GM12874 (cell line): Measurements from ENCODE around the gene SIDT2.

Source experiments
- CTCF ChIP-seq: IDR thresholded peaks from 2 replicates; pipeline ENCODE4 v1.5.1; 2011; ENCODE audit warnings: low read depth, mild to moderate bottlenecking, control low read depth, low read length, moderate library complexity; ENCODE audit not compliant: insufficient read depth

SIDT2 gene

GRCh38 chr11:117222991-117223740 lies 44.6 kb downstream of the SIDT2 start:
- TF ChIP-seq CTCF: no peak

- TF ChIP-seq CTCF: no peak
Observed at GRCh38 chr11:117223741-117224689, 45.5 kb downstream of the SIDT2 start.

- no peak for TF ChIP-seq CTCF
Observed at GRCh38 chr11:117225553-117226170, 47.1 kb downstream of the SIDT2 start.

GRCh38 chr11:117226388-117227385 lies 48.1 kb downstream of the SIDT2 start:
- peak; percentile 71 for TF ChIP-seq CTCF

GRCh38 chr11:117228091-117228490 lies 49.5 kb downstream of the SIDT2 start:
- no peak for TF ChIP-seq CTCF

GRCh38 chr11:117229411-117229810 lies 50.9 kb downstream of the SIDT2 start:
- TF ChIP-seq CTCF: no peak
